ENCODE data around the gene WDR1. TPM values are rescaled to one million over a fixed set of nuclear protein-coding genes. Genes with fewer than 3 reads are reported as not detected.

WDR1 gene
- polyA plus RNA-seq, 1 of the 3 experiments (the other 2 are of a cell fraction), result 310 TPM

GRCh38 chr4:10033191-10033881, 83.3 kb downstream of the WDR1 start:
- CTCF ChIA-PET, result interaction anchor here (0.8 to 6.6 kb wide), 6 partner anchors 14 to 427 kb away, joined by 3 to 47 read pairs (median 4); no protein-coding TSS in a partner anchor
- H3K36me3 ChIP-seq (replicated peaks in 1 of 2; ENCODE audit: control insufficient read depth in 1 of 2, insufficient read depth in 2 of 2, low read length in 1 of 2), result no peaks in the 10 kb centered on the region
- no peaks in the 10 kb centered on the region for H3K9me2 ChIP-seq
- no peak overlapping the region for H3K4me2 ChIP-seq
- POLR2A ChIA-PET, result interaction anchor here (0.6 kb wide), 1 partner anchor 15 kb away, joined by 3 read pairs; no protein-coding TSS in a partner anchor
- peaks cover 0 to 11% of the 10 kb centered on the region in 2 experiments; a peak in 1 of 4 replicates for H3K4me1 ChIP-seq (ENCODE audit: control insufficient read depth in 1 of 2, insufficient read depth in 2 of 2, low read depth in 1 of 2, low read length in 1 of 2)
- H3K9ac ChIP-seq, result no peak overlapping the region
- no peak overlapping the region for H2AFZ ChIP-seq (ENCODE audit: low read depth)
- no peak for TF ChIP-seq EZH2phosphoT487 (IDR thresholded peaks at IDR 0.05; ENCODE audit: borderline replicate concordance, low read depth)
- no peak for TF ChIP-seq MAX (IDR thresholded peaks at IDR 0.05; ENCODE audit: low read depth)
- TF ChIP-seq TAF1 (IDR thresholded peaks at IDR 0.05; ENCODE audit: borderline replicate concordance, low read depth, low read length), result no peak
- TF ChIP-seq GABPA (IDR thresholded peaks at IDR 0.05; ENCODE audit: low read depth), result no peak
- no peak for TF ChIP-seq ZBTB33 (IDR thresholded peaks at IDR 0.05; ENCODE audit: borderline replicate concordance, low read depth)
- TF ChIP-seq RAD21 (IDR thresholded peaks at IDR 0.05; ENCODE audit: low read length), result no peak
- TF ChIP-seq NRF1 (IDR thresholded peaks at IDR 0.05; ENCODE audit: low read depth, low read length), result no peak
- TF ChIP-seq FOXJ3 (CRISPR knock-in tag; IDR thresholded peaks at IDR 0.05), result no peak
- no peak for TF ChIP-seq TEAD4 (IDR thresholded peaks at IDR 0.05; ENCODE audit: borderline replicate concordance, insufficient read depth)
- TF ChIP-seq CHD2 (IDR thresholded peaks at IDR 0.05; ENCODE audit: low read length, partially characterized antibody), result no peak
- no peak for TF ChIP-seq ELF1 (IDR thresholded peaks at IDR 0.05)
- no peak for TF ChIP-seq GATA2 (CRISPR knock-in tag; IDR thresholded peaks at IDR 0.05)
- TF ChIP-seq YY1 (IDR thresholded peaks at IDR 0.05; ENCODE audit: low read depth), result no peak
- TF ChIP-seq FOSL2 (IDR thresholded peaks at IDR 0.05; ENCODE audit: borderline replicate concordance, low read depth), result no peak
- TF ChIP-seq RCOR1 (IDR thresholded peaks at IDR 0.05; ENCODE audit: low read length), result no peak
- no peak for TF ChIP-seq MEF2A (IDR thresholded peaks at IDR 0.05; ENCODE audit: borderline replicate concordance, low read depth)
- TF ChIP-seq TCF12 (IDR thresholded peaks at IDR 0.05), result no peak
- no peak for TF ChIP-seq EP300 (IDR thresholded peaks at IDR 0.05; ENCODE audit: borderline replicate concordance in 1 of 2, low read depth in 1 of 2, low read length in 1 of 2)
- no peaks in the 10 kb centered on the region for H3F3A ChIP-seq (replicated peaks; ENCODE audit: insufficient read depth)
- H3K27ac ChIP-seq (ENCODE audit: low read depth in 2 of 2, low read length in 1 of 2), result no peak overlapping the region
- no peak overlapping the region for H3K4me3 ChIP-seq (ENCODE audit: low read depth in 2 of 2, low read length in 1 of 2)
- H3K27me3 ChIP-seq (ENCODE audit: insufficient read depth), result no peaks in the 10 kb centered on the region
- WGBS (ENCODE audit: low lambda C conversion rate), result 47% methylated on average over 13 of the region's 18 CpGs
- no peaks in the 10 kb centered on the region for H4K20me1 ChIP-seq (ENCODE audit: insufficient read depth)
- H3K9me3 ChIP-seq, result no peaks in the 10 kb centered on the region
- DNase-seq, result no peak
- H3K79me2 ChIP-seq (ENCODE audit: insufficient read depth), result no peaks in the 10 kb centered on the region

Data from SK-N-SH (cell line).